ENCODE results near the gene FAAP100.

DNA sequence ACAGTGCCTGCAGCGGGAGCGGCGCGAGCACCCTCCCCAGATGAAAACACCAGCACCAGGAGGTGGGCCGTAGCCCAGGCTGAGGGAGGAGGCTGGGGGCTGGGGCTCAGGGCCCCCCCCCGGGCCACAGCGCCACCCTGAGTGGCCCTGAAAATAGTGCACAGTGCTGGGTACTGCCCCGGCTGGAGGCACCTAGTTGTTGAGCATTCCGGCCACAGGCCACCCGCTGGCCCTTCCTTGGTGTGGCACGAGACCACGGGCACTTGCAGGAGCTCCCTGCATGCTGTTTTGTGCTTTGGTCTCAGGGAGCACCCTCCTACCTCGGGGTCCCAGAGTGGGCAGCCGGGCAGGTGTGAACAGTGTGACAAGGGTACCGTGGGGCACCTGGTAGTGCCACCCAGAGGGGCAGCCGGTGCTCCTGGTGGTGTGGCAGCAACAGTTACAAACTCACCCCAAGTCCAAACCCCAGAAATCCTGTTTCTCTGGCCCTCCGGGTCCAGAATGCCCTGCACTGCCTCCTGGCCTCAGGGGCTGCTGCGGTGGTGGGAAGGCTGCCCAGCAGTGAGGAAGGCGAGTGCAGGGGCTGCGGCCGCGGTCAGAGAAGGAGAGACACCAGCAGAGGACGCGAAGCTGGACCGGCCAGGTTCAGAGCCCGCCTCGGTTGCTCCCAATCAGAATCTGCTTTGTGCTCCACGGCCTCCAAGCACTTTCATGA is 12.0 kb downstream of the FAAP100 start:
- TF ChIP-seq POLR2A (IDR thresholded peaks at IDR 0.05), result no peak
- TF ChIP-seq, protein P1, sequence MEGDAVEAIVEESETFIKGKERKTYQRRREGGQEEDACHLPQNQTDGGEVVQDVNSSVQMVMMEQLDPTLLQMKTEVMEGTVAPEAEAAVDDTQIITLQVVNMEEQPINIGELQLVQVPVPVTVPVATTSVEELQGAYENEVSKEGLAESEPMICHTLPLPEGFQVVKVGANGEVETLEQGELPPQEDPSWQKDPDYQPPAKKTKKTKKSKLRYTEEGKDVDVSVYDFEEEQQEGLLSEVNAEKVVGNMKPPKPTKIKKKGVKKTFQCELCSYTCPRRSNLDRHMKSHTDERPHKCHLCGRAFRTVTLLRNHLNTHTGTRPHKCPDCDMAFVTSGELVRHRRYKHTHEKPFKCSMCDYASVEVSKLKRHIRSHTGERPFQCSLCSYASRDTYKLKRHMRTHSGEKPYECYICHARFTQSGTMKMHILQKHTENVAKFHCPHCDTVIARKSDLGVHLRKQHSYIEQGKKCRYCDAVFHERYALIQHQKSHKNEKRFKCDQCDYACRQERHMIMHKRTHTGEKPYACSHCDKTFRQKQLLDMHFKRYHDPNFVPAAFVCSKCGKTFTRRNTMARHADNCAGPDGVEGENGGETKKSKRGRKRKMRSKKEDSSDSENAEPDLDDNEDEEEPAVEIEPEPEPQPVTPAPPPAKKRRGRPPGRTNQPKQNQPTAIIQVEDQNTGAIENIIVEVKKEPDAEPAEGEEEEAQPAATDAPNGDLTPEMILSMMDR (IDR thresholded peaks at IDR 0.05), result no peak

All from uterus (tissue), 2 donors.